ENCODE results near the gene TREM2.
A peak's percentile ranks its signal among the peaks of the same experiment; 100 is the strongest.

Gene TREM2

GRCh38 chr6:41175084-41175483 lies 12.2 kb upstream of the TREM2 start:
- TF ChIP-seq CTCF (IDR thresholded peaks at IDR 0.05; ENCODE audit: low read depth, low read length, missing control alignments) = no peak
- DNase-seq (ENCODE audit: extremely low read depth, low read depth) = no peak
- no peak overlapping the region for H3K4me3 ChIP-seq (replicated peaks; ENCODE audit: low read depth, low read length)

GRCh38 chr6:41174610-41175009 lies 11.7 kb upstream of the TREM2 start:
- no peak for DNase-seq (ENCODE audit: extremely low read depth, low read depth)
- no peak overlapping the region for H3K4me3 ChIP-seq (replicated peaks; ENCODE audit: low read depth, low read length)
- TF ChIP-seq CTCF (IDR thresholded peaks at IDR 0.05; ENCODE audit: low read depth, low read length, missing control alignments) = no peak

- no peak for TF ChIP-seq CTCF (IDR thresholded peaks at IDR 0.05; ENCODE audit: low read depth, low read length, missing control alignments)
- DNase-seq (ENCODE audit: extremely low read depth, low read depth) = no peak
- no peak overlapping the region for H3K4me3 ChIP-seq (replicated peaks; ENCODE audit: low read depth, low read length)
These were observed 9.0 kb upstream of the TREM2 start for GRCh38 chr6:41171908-41172307.

- TF ChIP-seq CTCF (IDR thresholded peaks at IDR 0.05; ENCODE audit: low read depth, low read length, missing control alignments) = no peak
- no peak for DNase-seq (ENCODE audit: extremely low read depth, low read depth)
These were observed 7.7 kb upstream of the TREM2 start for GRCh38 chr6:41170547-41171160.

GRCh38 chr6:41167173-41167963 lies 4.5 kb upstream of the TREM2 start:
- H3K4me3 ChIP-seq (replicated peaks; ENCODE audit: low read depth, low read length) = no peak overlapping the region
- TF ChIP-seq CTCF (IDR thresholded peaks at IDR 0.05; ENCODE audit: low read depth, low read length, missing control alignments) = no peak
- peak; percentile 10 for DNase-seq (ENCODE audit: extremely low read depth, low read depth)

More at GRCh38 chr6:41170547-41171160, 7.7 kb upstream of the TREM2 start:
- no peak overlapping the region for H3K4me3 ChIP-seq (replicated peaks; ENCODE audit: low read depth, low read length)

GRCh38 chr6:41164551-41165120 lies 1.7 kb upstream of the TREM2 start:
- TF ChIP-seq CTCF (IDR thresholded peaks at IDR 0.05; ENCODE audit: low read depth, low read length, missing control alignments) = no peak
- DNase-seq (ENCODE audit: extremely low read depth, low read depth) = no peak
- no peak overlapping the region for H3K4me3 ChIP-seq (replicated peaks; ENCODE audit: low read depth, low read length)
